ENCODE data around the gene ATR. TPM values are rescaled to one million over a fixed set of nuclear protein-coding genes. Genes with fewer than 3 reads are reported as not detected.
"Not testable (repeated sequence)": the region's sequence is repeated elsewhere in the genome, so short reads cannot be mapped to it uniquely, and the experiment has no call there.

The ATR gene
- total RNA-seq, 4 donors from 2014 or later, result 21.0 to 53.6 (median 23.9) TPM

- TF ChIP-seq CTCF (IDR thresholded peaks at IDR 0.05), result no peak
- TF ChIP-seq POLR2A (IDR thresholded peaks at IDR 0.05), result no peak
- Histone ChIP-seq H3K27me3 (no peaks in the 10 kb centered on the region), H3K9me3 (no peaks in the 10 kb centered on the region), H3K4me1 (no peaks in the 10 kb centered on the region), H3K36me3 (peaks cover 0 to 9% (median 0%) of the 10 kb centered on the region in 3 donors), H3K4me3 (no peak overlapping the region), H3K27ac (no peak overlapping the region)
- no peak for DNase-seq
These were observed 12.4 kb downstream of the ATR start for GRCh38 chr3:142566096-142566495.

GRCh38 chr3:142563496-142563997 lies 15.0 kb downstream of the ATR start:
- H3K9me3 ChIP-seq, result no peaks in the 10 kb centered on the region
- H3K27me3 ChIP-seq, result no peaks in the 10 kb centered on the region
- TF ChIP-seq CTCF (IDR thresholded peaks at IDR 0.05) (no peak), POLR2A (IDR thresholded peaks at IDR 0.05) (no peak)
- peaks cover 0 to 28% (median 0%) of the 10 kb centered on the region in 3 donors for H3K36me3 ChIP-seq
- no peak overlapping the region for H3K4me3 ChIP-seq
- no peaks in the 10 kb centered on the region for H3K4me1 ChIP-seq
- no peak for DNase-seq
- no peak overlapping the region for H3K27ac ChIP-seq

- Histone ChIP-seq H3K27ac (no peak overlapping the region), H3K27me3 (no peaks in the 10 kb centered on the region), H3K4me1 (no peaks in the 10 kb centered on the region), H3K4me3 (no peak overlapping the region), H3K9me3 (no peaks in the 10 kb centered on the region), H3K36me3 (peaks cover 0 to 57% (median 0%) of the 10 kb centered on the region in 3 donors)
- TF ChIP-seq POLR2A (IDR thresholded peaks at IDR 0.05) (no peak), CTCF (IDR thresholded peaks at IDR 0.05) (no peak)
- no peak for DNase-seq
These were observed 18.4 kb downstream of the ATR start for GRCh38 chr3:142560118-142560517.

GRCh38 chr3:142553741-142554140 lies 24.8 kb downstream of the ATR start:
- no peak overlapping the region for H3K4me3 ChIP-seq
- DNase-seq, result peak in 1 of 3 donors; percentile 96
- no peaks in the 10 kb centered on the region for H3K27me3 ChIP-seq
- H3K9me3 ChIP-seq, result no peaks in the 10 kb centered on the region
- H3K36me3 ChIP-seq, result peaks cover 0 to 92% (median 0%) of the 10 kb centered on the region in 3 donors
- H3K27ac ChIP-seq, result no peak overlapping the region
- no peaks in the 10 kb centered on the region for H3K4me1 ChIP-seq
- TF ChIP-seq CTCF (IDR thresholded peaks at IDR 0.05), result no peak
- TF ChIP-seq POLR2A (IDR thresholded peaks at IDR 0.05), result no peak

- not testable (repeated sequence) for H3K4me1 ChIP-seq, DNase-seq, H3K27ac ChIP-seq, H3K9me3 ChIP-seq, H3K4me3 ChIP-seq, H3K27me3 ChIP-seq
- peaks cover 0 to 92% (median 0%) of the 10 kb centered on the region in 3 donors for H3K36me3 ChIP-seq
These were observed 26.0 kb downstream of the ATR start for GRCh38 chr3:142552579-142552978.

GRCh38 chr3:142549986-142550385 lies 28.5 kb downstream of the ATR start:
- H3K27me3 ChIP-seq, result no peaks in the 10 kb centered on the region
- peaks cover 0 to 72% (median 0%) of the 10 kb centered on the region in 3 donors for H3K36me3 ChIP-seq

More at GRCh38 chr3:142549986-142550385, 28.5 kb downstream of the ATR start:
- TF ChIP-seq CTCF (IDR thresholded peaks at IDR 0.05) (no peak), POLR2A (IDR thresholded peaks at IDR 0.05) (no peak)
- Histone ChIP-seq H3K4me3 (no peak overlapping the region), H3K27ac (no peak overlapping the region), H3K9me3 (no peaks in the 10 kb centered on the region), H3K4me1 (no peaks in the 10 kb centered on the region)
- DNase-seq, result no peak
